Stimulated activated CD8-positive, alpha-beta memory T cell treated with anti-CD3 and anti-CD28 coated beads, Interleukin-12 subunit alpha, Interleukin-12 subunit beta, amount 100 ng/mL, for 1 hour (primary cell): Measurements from ENCODE around the gene WIPF2.

Experiments
- DNase-seq: peaks from one replicate; pipeline ENCODE4 v3.0.0-alpha.2; 2020; ENCODE audit warnings: low read depth

Gene WIPF2

GRCh38 chr17:40326014-40326831 is 107.1 kb downstream of the WIPF2 start:
- DNase-seq: no peak

GRCh38 chr17:40326832-40327199 is 107.7 kb downstream of the WIPF2 start:
- no peak for DNase-seq

GRCh38 chr17:40327244-40327729 is 108.2 kb downstream of the WIPF2 start:
- DNase-seq: no peak

- DNase-seq: no peak
Measured at GRCh38 chr17:40327735-40328385, 108.8 kb downstream of the WIPF2 start.

GRCh38 chr17:40328386-40328766 is 109.3 kb downstream of the WIPF2 start:
- no peak for DNase-seq

GRCh38 chr17:40329839-40330794 is 111.0 kb downstream of the WIPF2 start:
- no peak for DNase-seq

GRCh38 chr17:40330850-40331470 is 111.9 kb downstream of the WIPF2 start:
- no peak for DNase-seq

- no peak for DNase-seq
Measured at GRCh38 chr17:40331743-40332641, 112.9 kb downstream of the WIPF2 start.
